ENCODE measurements around the gene ALK.

ALK gene

GRCh38 chr2:29876374-29876773 is 45.0 kb downstream of the ALK start:
- Histone ChIP-seq H4K91ac (ENCODE audit: low read depth, low read length, poor library complexity) (peak overlapping the region; percentile 27), H3K14ac (ENCODE audit: low read length) (peak overlapping the region; percentile 11), H3K4ac (ENCODE audit: low read length) (no peak overlapping the region), H2BK15ac (ENCODE audit: low read length) (no peak overlapping the region), H3K27me3 (ENCODE audit: control insufficient read depth in 3 of 3, insufficient read depth in 3 of 3, low read depth in 1 of 3, low read length in 3 of 3) (no peaks in the 10 kb centered on the region), H3K9ac (ENCODE audit: low read depth, low read length, poor library complexity) (peak overlapping the region; percentile 53), H2AK5ac (ENCODE audit: low read depth, low read length) (no peak overlapping the region), H3K18ac (ENCODE audit: low read length) (no peak overlapping the region), H3K9me3 (replicated peaks in 1 of 2; ENCODE audit: control insufficient read depth in 2 of 2, insufficient read depth in 1 of 2, low read depth in 1 of 2, low read length in 2 of 2) (peaks cover 4 to 10% of the 10 kb centered on the region in 2 donors), H2AFZ (ENCODE audit: low read length) (no peak overlapping the region), H3K4me2 (ENCODE audit: insufficient read depth, low read length, poor library complexity, severe bottlenecking) (no peak overlapping the region), H2BK12ac (ENCODE audit: low read length) (peak overlapping the region; percentile 35), H3K4me3 (ENCODE audit: low read length in 2 of 2) (peak overlapping the region in 1 of 2 donors; percentile 11), H3K27ac (replicated peaks; ENCODE audit: low read length) (no peak overlapping the region), H3K79me1 (ENCODE audit: low read depth, low read length) (no peaks in the 10 kb centered on the region), H3K4me1 (ENCODE audit: control insufficient read depth in 2 of 2, insufficient read depth in 1 of 2, low read depth in 1 of 2, low read length in 2 of 2) (peaks cover 2 to 13% of the 10 kb centered on the region in 2 donors), H3K23ac (ENCODE audit: low read depth, low read length, poor library complexity) (peak overlapping the region; percentile 14), H2BK120ac (ENCODE audit: low read depth, low read length) (no peak overlapping the region), H4K8ac (ENCODE audit: low read depth, low read length) (no peak overlapping the region), H2BK5ac (ENCODE audit: low read length) (no peak overlapping the region), H3K36me3 (replicated peaks in 1 of 2; ENCODE audit: control insufficient read depth in 2 of 2, insufficient read depth in 2 of 2, low read length in 2 of 2) (peaks cover 0 to 9% of the 10 kb centered on the region in 2 donors)
- no peak for DNase-seq (ENCODE audit: low spot score)
- no CpG with 5 or more reads among the region's 4 CpGs for WGBS, 2 donors (ENCODE audit: extremely low coverage in 2 of 2, insufficient read length in 2 of 2, insufficient replicate concordance in 1 of 2)

GRCh38 chr2:29874745-29875144 is 46.6 kb downstream of the ALK start:
- Histone ChIP-seq H3K4me1 (ENCODE audit: control insufficient read depth in 2 of 2, insufficient read depth in 1 of 2, low read depth in 1 of 2, low read length in 2 of 2) (peaks cover 2 to 14% of the 10 kb centered on the region in 2 donors), H3K4ac (ENCODE audit: low read length) (no peak overlapping the region), H2AK5ac (ENCODE audit: low read depth, low read length) (no peak overlapping the region), H3K79me1 (ENCODE audit: low read depth, low read length) (no peaks in the 10 kb centered on the region), H3K4me2 (ENCODE audit: insufficient read depth, low read length, poor library complexity, severe bottlenecking) (no peak overlapping the region), H3K9me3 (replicated peaks in 1 of 2; ENCODE audit: control insufficient read depth in 2 of 2, insufficient read depth in 1 of 2, low read depth in 1 of 2, low read length in 2 of 2) (peaks cover 4 to 10% of the 10 kb centered on the region in 2 donors), H3K18ac (ENCODE audit: low read length) (no peak overlapping the region), H3K27me3 (ENCODE audit: control insufficient read depth in 3 of 3, insufficient read depth in 3 of 3, low read depth in 1 of 3, low read length in 3 of 3) (no peaks in the 10 kb centered on the region), H3K27ac (replicated peaks; ENCODE audit: low read length) (no peak overlapping the region), H2BK15ac (ENCODE audit: low read length) (no peak overlapping the region), H3K9ac (ENCODE audit: low read depth, low read length, poor library complexity) (no peak overlapping the region), H3K23ac (ENCODE audit: low read depth, low read length, poor library complexity) (no peak overlapping the region), H2BK120ac (ENCODE audit: low read depth, low read length) (no peak overlapping the region), H3K4me3 (ENCODE audit: low read length in 2 of 2) (no peak overlapping the region), H4K8ac (ENCODE audit: low read depth, low read length) (no peak overlapping the region), H2AFZ (ENCODE audit: low read length) (no peak overlapping the region), H3K36me3 (replicated peaks in 1 of 2; ENCODE audit: control insufficient read depth in 2 of 2, insufficient read depth in 2 of 2, low read length in 2 of 2) (peaks cover 0 to 9% of the 10 kb centered on the region in 2 donors), H4K91ac (ENCODE audit: low read depth, low read length, poor library complexity) (no peak overlapping the region), H3K14ac (ENCODE audit: low read length) (no peak overlapping the region), H2BK5ac (ENCODE audit: low read length) (no peak overlapping the region), H2BK12ac (ENCODE audit: low read length) (no peak overlapping the region)
- DNase-seq (ENCODE audit: low spot score): no peak
- WGBS, 2 donors (ENCODE audit: extremely low coverage in 2 of 2, insufficient read length in 2 of 2, insufficient replicate concordance in 1 of 2): no CpG with 5 or more reads among the region's 2 CpGs

- Histone ChIP-seq H3K4ac (ENCODE audit: low read length) (no peak overlapping the region), H3K23ac (ENCODE audit: low read depth, low read length, poor library complexity) (no peak overlapping the region), H3K36me3 (replicated peaks in 1 of 2; ENCODE audit: control insufficient read depth in 2 of 2, insufficient read depth in 2 of 2, low read length in 2 of 2) (peaks cover 0 to 9% of the 10 kb centered on the region in 2 donors), H3K27me3 (ENCODE audit: control insufficient read depth in 3 of 3, insufficient read depth in 3 of 3, low read depth in 1 of 3, low read length in 3 of 3) (no peaks in the 10 kb centered on the region), H3K4me3 (ENCODE audit: low read length in 2 of 2) (no peak overlapping the region), H2AFZ (ENCODE audit: low read length) (no peak overlapping the region), H2BK12ac (ENCODE audit: low read length) (no peak overlapping the region), H2AK5ac (ENCODE audit: low read depth, low read length) (no peak overlapping the region), H2BK120ac (ENCODE audit: low read depth, low read length) (no peak overlapping the region), H4K91ac (ENCODE audit: low read depth, low read length, poor library complexity) (no peak overlapping the region), H3K4me2 (ENCODE audit: insufficient read depth, low read length, poor library complexity, severe bottlenecking) (no peak overlapping the region), H2BK15ac (ENCODE audit: low read length) (no peak overlapping the region), H4K8ac (ENCODE audit: low read depth, low read length) (no peak overlapping the region), H3K14ac (ENCODE audit: low read length) (no peak overlapping the region), H3K9me3 (replicated peaks in 1 of 2; ENCODE audit: control insufficient read depth in 2 of 2, insufficient read depth in 1 of 2, low read depth in 1 of 2, low read length in 2 of 2) (peaks cover 4 to 10% of the 10 kb centered on the region in 2 donors), H2BK5ac (ENCODE audit: low read length) (no peak overlapping the region), H3K27ac (replicated peaks; ENCODE audit: low read length) (no peak overlapping the region), H3K4me1 (ENCODE audit: control insufficient read depth in 2 of 2, insufficient read depth in 1 of 2, low read depth in 1 of 2, low read length in 2 of 2) (peaks cover 0 to 5% of the 10 kb centered on the region in 2 donors), H3K18ac (ENCODE audit: low read length) (no peak overlapping the region), H3K79me1 (ENCODE audit: low read depth, low read length) (no peaks in the 10 kb centered on the region), H3K9ac (ENCODE audit: low read depth, low read length, poor library complexity) (no peak overlapping the region)
- no CpG with 5 or more reads among the region's 1 CpG for WGBS, 2 donors (ENCODE audit: extremely low coverage in 2 of 2, insufficient read length in 2 of 2, insufficient replicate concordance in 1 of 2)
- no peak for DNase-seq (ENCODE audit: low spot score)
These were observed 48.5 kb downstream of the ALK start for GRCh38 chr2:29872870-29873269.

GRCh38 chr2:29871541-29871940 is 49.8 kb downstream of the ALK start:
- Histone ChIP-seq H3K14ac (ENCODE audit: low read length) (no peak overlapping the region), H3K4me1 (ENCODE audit: control insufficient read depth in 2 of 2, insufficient read depth in 1 of 2, low read depth in 1 of 2, low read length in 2 of 2) (peaks cover 0 to 5% of the 10 kb centered on the region in 2 donors), H3K27ac (replicated peaks; ENCODE audit: low read length) (no peak overlapping the region), H3K4me3 (ENCODE audit: low read length in 2 of 2) (no peak overlapping the region), H2BK15ac (ENCODE audit: low read length) (no peak overlapping the region), H3K18ac (ENCODE audit: low read length) (no peak overlapping the region), H3K79me1 (ENCODE audit: low read depth, low read length) (no peaks in the 10 kb centered on the region), H2BK5ac (ENCODE audit: low read length) (no peak overlapping the region), H3K23ac (ENCODE audit: low read depth, low read length, poor library complexity) (no peak overlapping the region), H4K8ac (ENCODE audit: low read depth, low read length) (no peak overlapping the region), H3K4ac (ENCODE audit: low read length) (no peak overlapping the region), H3K9me3 (replicated peaks in 1 of 2; ENCODE audit: control insufficient read depth in 2 of 2, insufficient read depth in 1 of 2, low read depth in 1 of 2, low read length in 2 of 2) (peaks cover 4 to 6% of the 10 kb centered on the region in 2 donors), H2AK5ac (ENCODE audit: low read depth, low read length) (no peak overlapping the region), H2AFZ (ENCODE audit: low read length) (no peak overlapping the region), H2BK12ac (ENCODE audit: low read length) (no peak overlapping the region), H4K91ac (ENCODE audit: low read depth, low read length, poor library complexity) (no peak overlapping the region), H3K4me2 (ENCODE audit: insufficient read depth, low read length, poor library complexity, severe bottlenecking) (no peak overlapping the region), H2BK120ac (ENCODE audit: low read depth, low read length) (no peak overlapping the region), H3K27me3 (ENCODE audit: control insufficient read depth in 3 of 3, insufficient read depth in 3 of 3, low read depth in 1 of 3, low read length in 3 of 3) (no peaks in the 10 kb centered on the region), H3K36me3 (replicated peaks in 1 of 2; ENCODE audit: control insufficient read depth in 2 of 2, insufficient read depth in 2 of 2, low read length in 2 of 2) (peaks cover 0 to 8% of the 10 kb centered on the region in 2 donors), H3K9ac (ENCODE audit: low read depth, low read length, poor library complexity) (no peak overlapping the region)
- no peak for DNase-seq (ENCODE audit: low spot score)
- no CpG with 5 or more reads among the region's 2 CpGs for WGBS, 2 donors (ENCODE audit: extremely low coverage in 2 of 2, insufficient read length in 2 of 2, insufficient replicate concordance in 1 of 2)

All from neuronal stem cell (in vitro differentiated cells).